8988T (cell line): Measurements from ENCODE around the gene SEMA3A.
"Not testable (repeated sequence)": the region's sequence is repeated elsewhere in the genome, so short reads cannot be mapped to it uniquely, and the experiment has no call there.

Experiments used
- DNase-seq: peaks from one replicate; pipeline ENCODE4 v3.0.0; 2011

Gene SEMA3A

DNA sequence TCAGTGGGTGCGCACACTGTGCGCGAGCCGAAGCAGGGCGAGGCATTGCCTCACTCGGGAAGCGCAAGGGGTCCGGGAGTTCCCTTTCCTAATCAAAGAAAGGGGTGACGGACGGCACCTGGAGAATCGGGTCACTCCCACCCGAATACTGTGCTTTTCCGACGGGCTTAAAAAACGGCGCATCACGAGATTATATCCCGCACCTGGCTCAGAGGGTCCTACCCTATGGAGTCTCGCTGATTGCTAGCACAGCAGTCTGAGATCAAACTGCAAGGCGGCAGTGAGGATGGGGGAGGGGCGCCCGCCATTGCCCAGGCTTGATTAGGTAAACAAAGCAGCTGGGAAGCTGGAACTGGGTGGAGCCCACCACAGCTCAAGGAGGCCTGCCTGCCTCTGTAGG is 44.2 kb downstream of the SEMA3A start:
- not testable (repeated sequence) for DNase-seq

DNA sequence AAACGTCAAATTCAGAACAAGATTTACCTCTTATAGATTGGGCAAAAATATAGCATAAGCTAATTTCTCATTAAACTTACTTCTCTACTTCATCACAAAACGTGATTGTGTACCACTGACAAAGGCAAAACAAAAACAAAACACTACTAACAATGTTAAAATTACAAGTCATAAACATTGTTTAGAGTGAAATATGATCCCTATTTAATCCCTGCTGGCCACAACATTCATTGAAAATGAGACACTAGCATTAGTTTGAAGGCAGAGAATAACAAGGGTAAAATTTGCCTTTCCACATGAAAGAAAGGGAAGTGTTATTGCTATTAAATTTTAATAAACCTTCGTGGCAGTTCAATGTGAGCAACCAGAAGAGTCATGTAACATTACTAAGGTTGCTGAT is 45.0 kb downstream of the SEMA3A start:
- DNase-seq, result no peak

DNA sequence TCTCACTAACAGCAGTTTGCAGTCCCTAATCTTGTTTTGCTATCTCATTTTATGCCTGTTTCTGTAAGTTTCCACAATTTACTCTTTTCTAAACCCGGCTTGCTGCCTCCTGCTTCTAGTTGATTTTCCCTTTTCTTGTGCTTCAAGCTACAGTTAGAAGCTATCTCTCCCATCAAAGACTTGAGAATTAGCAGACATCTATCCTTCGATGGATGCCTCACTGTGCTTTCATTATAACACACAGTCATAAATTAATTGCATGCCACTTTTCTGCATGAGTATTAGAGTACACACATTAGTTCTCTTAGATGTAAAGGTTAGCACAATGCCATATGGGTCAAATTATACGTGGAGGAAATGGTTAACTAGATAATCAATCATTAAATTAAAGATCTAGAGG is 48.7 kb downstream of the SEMA3A start:
- no peak for DNase-seq

DNA sequence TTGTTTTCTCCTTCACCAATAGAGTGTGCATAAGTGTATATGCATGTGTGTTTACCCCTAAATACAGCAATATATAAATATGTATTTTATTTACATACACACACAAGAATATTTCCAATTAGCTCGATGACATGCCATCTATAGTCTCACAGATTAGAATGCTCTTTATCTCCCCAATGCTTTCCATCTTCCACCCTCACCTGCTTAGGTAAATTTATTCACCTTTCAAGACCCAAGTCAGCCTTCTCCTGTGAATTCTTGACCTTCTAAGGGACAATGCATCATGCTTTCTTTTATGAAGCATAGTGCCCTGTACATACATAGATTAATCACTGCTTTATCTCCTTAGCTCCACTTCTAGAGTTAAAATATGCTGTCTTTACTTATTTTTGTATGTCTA is 49.7 kb downstream of the SEMA3A start:
- DNase-seq, result no peak

DNA sequence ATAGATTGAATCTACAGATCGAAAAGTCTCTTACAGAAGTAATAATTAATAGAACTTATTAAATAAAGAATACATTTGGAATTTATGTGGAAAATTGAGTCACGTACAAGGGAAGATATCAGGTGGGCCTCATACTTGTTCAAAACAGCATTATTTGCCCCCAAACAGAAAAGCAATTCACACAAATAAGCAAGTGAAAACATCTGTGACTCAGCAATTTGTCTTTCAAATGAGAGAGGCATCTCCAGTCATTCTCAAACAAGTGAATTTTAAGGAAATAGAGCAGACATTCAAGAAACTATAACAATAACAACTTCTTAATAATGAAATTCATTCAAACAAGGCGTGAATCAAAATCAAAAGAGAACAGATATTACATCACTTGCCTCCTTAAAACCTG is 50.1 kb downstream of the SEMA3A start:
- DNase-seq, result no peak

DNA sequence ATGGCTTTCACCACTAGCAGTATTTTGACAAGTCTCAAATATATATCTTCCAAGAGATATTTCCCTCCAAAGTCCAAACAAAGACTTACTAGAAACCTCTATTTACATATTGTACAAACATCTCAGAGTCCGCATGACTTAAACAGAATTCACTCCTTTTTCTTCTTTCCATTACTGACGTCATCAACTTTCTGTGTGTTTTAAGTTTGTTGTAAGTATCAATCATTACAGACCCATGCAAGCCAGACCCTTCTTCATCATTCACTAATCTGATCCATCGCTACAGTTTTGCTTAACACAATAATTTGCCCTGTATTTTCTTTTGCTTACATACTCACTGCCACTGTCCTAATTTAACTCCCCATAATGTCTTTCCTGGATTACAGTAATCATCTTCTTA is 51.9 kb downstream of the SEMA3A start:
- DNase-seq, result no peak

DNA sequence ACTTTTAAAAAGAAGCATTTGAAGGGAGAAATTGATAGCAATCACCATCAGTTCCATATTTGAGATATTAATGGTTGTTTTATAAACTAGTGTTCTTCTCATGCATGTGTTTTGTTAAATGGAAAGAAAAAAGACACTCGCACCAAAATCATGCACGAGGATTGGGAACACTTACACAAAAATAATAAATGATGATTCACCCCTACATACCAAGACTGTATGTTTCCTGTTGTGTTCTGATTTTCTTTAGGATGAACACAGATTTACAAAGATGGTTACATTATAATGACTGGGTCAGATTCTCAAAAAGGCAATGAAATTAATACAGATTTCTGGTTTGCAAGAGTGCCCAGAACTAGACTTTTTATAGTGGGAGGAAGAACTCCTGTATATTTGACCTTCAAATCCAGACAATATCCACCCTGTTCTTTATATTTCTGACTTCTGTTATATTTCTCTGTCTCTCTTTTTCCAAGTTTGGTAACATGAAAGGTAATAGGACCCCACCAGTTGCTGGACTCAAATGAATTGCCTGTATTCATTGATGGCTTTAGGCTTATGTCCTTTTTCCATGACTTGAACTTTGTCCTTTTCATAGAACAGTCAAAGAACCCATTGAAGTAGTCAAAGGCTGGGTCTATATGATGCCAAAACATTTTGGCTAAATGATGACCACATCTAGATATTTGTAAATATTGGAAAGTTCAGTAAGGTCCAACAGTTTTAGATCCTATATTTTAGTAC is 54.4 kb downstream of the SEMA3A start:
- no peak for DNase-seq

DNA sequence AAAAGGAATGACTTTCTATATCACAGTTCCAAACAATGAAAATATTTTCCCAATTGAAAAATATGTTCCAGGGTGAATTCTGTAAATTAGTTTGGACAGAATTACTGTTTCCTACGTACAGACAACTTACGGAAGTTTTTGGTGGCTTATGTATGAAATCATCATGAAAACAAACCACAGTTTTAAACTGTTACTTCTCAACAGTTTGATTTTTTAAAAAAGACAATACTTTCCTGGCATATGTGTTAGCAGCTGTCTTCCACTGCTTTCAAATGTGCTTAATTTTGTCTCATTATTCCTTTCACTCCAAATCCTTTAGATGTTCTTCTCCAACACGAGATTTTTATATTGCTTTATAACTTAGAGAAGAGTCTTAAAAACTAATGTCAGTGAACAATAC is 56.2 kb downstream of the SEMA3A start:
- no peak for DNase-seq

DNA sequence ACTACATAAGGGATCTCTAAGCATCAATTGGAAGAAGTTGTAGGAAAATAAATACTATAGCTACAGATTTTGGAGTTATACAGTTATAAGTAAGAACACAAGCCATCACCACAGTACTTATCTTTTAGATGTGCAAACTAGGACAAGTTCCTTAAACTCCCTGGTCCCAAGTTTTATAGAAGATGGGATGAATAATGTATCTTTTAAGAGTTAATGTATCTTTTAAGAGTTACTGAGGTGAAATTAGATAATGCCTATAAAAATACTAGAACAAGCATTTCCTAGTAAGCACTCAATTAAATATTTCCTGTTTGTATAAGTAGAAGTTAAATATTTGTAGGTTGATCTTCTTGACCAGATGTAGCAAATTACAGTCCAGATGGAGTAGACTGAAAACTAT is 56.8 kb downstream of the SEMA3A start:
- no peak for DNase-seq

DNA sequence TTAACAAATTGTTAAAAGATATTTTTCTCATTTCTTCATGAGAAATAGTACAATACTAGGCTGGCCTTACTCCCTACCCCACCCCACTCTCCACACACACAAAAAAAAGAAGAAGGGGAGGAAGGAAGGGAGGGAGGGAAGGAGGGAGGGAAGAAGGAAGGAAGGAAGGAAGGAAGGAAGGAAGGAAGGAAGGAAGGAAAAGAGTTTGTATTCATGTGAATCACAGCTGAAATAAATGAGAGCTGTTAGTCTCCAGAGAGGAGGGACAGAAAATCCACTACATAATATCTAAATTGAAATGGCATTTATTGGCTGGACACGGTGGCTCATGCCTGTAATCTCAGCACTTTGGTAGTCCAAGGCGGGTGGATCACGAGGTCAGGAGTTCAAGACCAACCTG is 57.8 kb downstream of the SEMA3A start:
- no peak for DNase-seq

DNA sequence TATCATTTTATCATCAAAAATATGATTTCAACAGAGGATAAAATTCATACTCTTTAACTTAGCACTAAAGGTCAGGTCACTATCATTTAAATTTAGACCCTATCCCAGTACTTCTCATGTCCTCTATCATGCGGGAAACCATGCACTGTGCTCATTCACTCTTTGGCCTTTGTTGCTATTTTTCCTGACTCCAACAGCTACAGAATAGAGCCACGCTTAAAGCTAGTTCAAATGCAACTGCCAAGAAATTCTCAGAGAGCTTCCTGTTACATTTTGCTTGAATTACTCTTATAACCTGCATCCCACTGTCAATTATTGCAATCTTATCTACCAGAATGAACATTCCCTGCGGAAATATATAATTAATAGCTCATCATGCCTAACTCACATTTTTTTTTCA is 58.3 kb downstream of the SEMA3A start:
- no peak for DNase-seq

DNA sequence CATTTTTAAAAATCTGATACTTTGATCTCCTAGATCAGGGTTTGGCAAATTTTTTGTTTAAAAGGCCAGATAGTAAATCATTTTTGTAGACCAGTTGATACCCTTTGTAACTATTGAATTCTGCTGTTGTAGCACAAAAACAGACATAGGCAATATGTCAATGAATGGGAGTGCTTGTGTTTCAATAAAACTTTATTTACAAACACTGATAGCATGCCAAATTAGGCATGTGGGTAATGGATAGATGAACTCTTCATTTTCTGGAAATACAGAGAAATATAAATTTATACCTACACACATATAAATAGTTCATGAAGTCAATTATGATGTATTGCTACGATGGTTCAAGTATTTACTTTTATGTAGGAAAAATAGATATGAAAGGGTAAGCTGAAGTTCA is 60.4 kb downstream of the SEMA3A start:
- no peak for DNase-seq

DNA sequence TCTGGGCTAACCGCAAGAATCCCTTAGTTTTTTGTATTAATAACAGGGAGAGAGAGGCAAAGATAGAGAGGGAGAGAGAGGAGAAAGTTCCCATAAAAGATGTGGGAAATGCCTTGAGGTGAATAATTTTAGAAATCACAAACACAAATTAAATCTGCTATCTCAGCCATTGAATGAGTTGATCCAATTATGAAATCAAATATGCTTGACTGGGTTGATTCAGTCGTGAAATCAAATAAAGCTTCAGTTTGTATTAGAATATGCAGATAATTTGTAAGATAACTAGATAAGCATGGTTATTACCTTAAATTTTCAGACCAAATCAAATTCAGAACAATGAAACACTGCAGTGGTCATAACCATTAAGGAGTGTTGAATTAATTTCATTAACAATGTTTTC is 68.9 kb downstream of the SEMA3A start:
- no peak for DNase-seq

DNA sequence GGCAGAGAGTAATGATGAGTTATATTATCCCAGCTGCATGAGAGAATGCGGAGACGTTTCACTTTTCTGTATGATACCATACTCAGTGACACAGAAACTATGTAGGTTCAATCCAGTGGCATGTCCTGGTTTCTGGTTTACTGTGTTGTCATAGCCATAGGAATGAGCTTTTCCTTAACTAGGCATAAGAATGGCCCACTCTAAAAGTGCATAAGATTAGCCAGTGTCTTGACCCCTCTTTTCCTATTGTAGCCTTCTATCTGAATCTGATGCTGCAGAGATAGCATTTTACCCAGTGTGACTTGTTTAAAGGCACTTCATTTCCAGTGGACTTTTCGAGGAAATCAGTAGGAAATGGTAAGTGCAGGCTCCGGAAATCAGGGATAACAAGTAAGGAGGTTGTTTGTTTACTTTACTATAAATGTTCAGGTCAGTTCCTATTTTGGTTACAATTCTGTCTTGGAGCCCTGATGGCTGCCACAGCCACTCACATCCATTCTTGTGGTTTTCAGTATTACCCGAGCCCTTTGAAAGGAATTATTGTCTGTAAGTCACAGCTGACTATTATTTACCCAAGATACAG is 70.5 kb downstream of the SEMA3A start:
- no peak for DNase-seq

DNA sequence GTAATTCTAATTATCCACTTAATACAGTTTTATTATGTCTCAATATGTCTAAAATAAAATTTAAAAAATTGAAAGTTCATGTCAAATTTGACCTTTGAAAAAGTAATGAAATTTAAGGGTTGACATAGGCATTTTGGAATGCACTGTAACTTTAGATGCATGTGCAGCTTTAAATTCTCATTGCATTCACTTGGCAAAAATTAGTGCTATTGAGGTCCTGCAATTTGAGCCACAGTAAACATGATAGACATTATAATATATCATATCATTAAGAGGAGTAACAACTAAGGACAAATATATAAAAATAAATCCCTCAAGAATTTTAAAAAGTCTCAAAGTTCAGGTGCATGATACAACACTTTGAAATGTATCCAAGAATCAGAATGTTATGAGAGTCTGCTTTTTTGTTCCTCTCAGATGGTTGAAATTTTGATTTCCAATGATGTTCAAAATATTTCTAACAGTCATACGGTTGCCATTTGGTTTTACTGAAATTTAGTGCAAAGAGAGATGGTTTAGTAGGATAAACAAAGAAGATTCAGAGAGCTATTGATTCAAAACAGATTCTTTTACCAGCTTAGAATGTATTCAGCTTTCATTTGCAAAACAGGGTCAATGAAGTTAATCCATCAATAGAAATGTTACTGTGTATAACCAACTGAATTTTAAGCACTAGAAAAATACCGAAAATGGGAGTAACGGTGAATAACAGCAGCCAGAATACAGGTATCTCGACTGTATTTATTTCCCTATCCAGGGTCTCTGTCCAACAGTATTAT is 71.8 kb downstream of the SEMA3A start:
- no peak for DNase-seq

DNA sequence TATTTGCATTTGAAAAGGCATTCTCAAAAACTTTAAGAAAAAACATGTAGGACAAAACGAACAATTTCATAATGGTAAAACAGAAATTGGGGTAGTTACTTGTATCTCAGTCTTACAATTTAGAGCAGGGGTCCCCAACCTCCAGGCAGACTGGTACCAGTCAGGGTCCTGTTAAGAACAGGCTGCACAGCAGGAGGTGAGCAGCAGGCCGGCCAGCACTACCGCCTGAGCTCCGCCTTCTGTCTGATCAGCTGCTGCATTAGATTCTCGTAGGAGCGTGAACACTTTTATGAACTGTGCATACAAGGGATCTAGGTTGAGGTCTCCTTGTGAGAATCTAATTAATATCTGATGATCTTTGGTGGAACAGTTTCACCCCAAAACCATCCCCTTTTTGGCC is 77.3 kb downstream of the SEMA3A start:
- no peak for DNase-seq

DNA sequence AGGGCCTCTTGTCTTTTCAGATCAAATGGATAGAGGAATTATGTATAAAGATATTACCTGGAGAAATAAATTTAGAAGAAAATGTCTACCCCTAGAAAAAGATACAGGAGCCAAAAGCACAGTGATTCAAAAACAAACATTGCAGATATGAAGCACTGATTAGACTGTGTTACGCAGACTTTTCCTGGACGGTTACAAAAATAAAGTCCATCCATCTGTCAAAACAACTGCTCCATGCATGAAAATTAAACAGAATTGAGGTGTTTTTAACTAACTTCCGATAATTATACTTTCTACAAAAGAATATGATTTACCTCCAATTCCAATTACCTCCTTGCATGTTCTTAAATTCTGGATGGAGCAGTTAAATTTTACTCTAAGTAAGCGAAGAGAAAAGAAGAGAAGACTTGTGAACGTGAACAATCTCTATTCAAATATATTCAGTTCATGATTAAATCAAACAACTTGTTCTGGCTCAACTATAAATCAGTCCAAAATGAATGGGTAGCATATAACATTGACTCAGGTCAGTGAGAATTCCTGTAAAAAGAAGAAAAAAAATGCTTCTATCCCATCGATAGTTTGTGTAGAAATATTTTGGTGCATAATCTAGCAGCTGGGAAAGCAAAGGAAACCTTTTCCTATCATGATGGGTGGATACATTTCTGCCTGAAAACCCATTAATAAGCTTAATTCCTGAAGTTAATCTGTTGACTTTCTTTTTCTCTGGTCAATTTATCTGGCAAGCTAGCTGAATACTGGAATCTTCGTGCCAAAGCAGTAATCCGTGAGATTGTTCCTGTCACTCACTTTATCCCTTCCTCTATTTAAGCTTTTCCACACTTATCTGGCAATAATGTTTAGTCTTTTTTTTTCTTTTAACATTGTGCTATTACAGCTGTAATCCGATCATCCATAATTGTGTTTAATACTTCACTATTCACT is 80.4 kb downstream of the SEMA3A start:
- no peak for DNase-seq

DNA sequence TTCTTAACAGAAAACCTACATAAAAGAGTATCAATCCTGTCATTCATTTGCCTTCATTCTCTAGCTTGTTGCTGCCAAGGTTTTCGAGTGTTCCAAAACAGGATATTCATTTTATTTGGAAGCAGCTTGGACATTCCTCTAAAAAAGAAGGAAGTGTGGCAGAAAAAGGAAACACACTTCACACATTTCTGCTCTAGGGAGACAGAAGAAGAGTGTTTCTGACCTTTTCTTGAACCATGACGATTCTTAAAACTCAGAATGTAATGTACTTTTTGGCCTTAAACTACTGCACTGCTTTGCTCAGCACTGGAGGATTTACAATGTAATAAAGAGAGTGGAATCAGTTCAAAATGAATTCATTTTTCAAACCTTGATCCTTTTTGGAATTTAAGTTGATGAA is 81.3 kb downstream of the SEMA3A start:
- no peak for DNase-seq

DNA sequence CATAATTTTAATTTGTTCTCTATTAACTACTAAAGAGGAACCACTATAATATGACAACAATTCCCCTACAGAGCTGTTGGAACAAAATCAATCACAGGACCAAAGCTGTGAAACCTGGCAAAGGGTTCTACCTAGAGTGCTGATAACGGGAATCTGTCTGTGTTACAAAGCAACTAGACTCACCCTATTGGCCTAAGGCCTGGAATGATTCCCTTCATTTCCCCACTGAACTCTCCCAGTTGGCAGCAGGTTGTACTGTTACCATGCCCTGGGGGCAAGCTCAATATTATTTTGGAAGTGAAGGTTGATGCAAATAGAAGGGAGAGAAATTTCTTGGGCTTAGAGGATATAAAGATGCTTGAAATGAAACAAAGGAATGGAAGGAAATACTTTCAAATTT is 81.8 kb downstream of the SEMA3A start:
- DNase-seq, result no peak

DNA sequence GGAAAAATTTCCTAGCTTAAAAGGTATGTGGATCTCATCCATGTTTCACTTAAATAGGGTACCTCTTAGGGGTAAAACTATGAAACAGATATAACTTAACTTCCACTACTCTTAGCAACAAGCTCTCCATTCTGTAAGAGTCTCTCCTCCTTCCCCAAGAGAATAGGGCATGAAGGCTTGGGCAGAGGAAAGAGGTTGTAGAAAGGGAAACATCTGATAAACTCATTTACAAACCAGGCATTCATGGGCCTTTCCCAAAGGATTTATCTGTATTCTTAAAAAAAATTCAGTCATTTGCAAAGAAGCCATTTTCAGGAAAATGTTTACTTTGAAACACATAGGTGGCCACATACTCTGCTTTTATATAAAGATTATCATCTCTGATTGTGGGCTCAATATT is 82.7 kb downstream of the SEMA3A start:
- DNase-seq, result no peak

DNA sequence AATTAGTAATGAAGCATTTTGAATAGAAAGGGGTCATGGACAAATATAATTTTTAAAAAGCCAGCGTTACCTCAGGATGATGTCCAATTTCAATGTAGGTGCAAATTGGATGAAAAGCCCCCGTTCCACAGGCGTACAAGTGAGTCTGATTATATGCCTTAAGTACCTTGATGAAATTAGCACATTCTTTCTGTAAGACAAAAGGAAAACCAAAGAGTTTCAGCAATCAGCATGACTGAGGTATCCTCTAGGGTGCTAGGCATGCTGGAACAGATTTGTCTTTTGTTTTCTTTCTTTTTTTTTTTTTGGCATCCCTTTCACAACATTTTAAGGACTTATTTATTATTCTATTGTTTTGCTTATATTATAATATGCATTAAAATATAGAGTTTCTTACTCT is 84.2 kb downstream of the SEMA3A start:
- no peak for DNase-seq

DNA sequence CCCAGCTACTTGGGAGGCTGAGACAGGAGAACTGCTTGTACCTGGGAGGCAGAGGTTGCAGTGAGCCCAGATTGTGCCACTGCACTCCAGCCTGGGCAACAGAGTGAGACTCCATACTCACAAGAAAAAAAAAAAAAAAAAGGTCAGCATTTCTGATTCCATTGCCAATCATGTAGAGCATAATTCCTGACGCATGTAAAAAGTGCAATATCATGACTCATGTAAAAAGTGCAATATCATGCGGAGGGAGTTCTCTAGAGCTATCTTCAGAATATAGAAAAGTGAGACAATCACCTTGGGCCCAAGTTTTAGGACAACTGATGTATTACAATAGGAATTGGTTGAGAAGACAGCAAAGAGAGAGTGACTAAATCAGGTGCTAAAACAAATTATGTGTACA is 85.8 kb downstream of the SEMA3A start:
- no peak for DNase-seq

DNA sequence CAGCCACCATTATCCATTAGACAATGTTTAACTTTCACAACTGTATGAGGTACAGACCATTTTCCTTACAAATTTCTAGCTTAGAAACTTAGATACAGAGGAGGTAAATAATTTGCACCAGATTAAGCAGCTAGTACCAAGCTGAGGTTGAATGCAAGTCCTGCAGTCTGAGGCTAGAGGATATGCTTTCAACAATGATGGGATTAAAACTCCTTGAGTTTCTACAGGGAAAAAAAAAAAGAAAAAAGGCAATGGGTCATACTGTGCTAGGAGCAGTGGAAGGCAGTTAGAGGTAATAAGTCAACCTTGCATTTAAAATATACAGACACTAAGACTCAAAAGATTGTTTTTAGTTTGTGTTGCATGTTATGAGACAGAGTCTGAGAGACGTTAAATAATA is 86.5 kb downstream of the SEMA3A start:
- no peak for DNase-seq
